ENCODE data around the gene MACIR. TPM values are rescaled to one million over a fixed set of nuclear protein-coding genes. Genes with fewer than 3 reads are reported as not detected.

MACIR gene
- total RNA-seq, 1 donor from 2014 or later: 5.5 TPM

GRCh38 chr5:103234239-103234975 lies 24.2 kb upstream of the MACIR start:
- H3K4me3 ChIP-seq: no peak overlapping the region
- no peak overlapping the region for H3K27ac ChIP-seq (replicated peaks)
- no peak for DNase-seq
- no peaks in the 10 kb centered on the region for H3K36me3 ChIP-seq
- intact Hi-C loops (cut with micrococcal nuclease): no loop called here
- no peaks in the 10 kb centered on the region for H3K27me3 ChIP-seq (ENCODE audit: low read depth)
- H3K9me3 ChIP-seq (replicated peaks): peaks cover 9% of the 10 kb centered on the region
- no peaks in the 10 kb centered on the region for H3K4me1 ChIP-seq
- no peak for TF ChIP-seq CTCF (IDR thresholded peaks at IDR 0.05; ENCODE audit: borderline replicate concordance)

GRCh38 chr5:103235891-103236290 lies 22.7 kb upstream of the MACIR start:
- no peaks in the 10 kb centered on the region for H3K27me3 ChIP-seq (ENCODE audit: low read depth)
- no peak overlapping the region for H3K4me3 ChIP-seq
- no peaks in the 10 kb centered on the region for H3K36me3 ChIP-seq
- no peaks in the 10 kb centered on the region for H3K4me1 ChIP-seq
- DNase-seq: no peak
- no peak overlapping the region for H3K27ac ChIP-seq (replicated peaks)
- TF ChIP-seq CTCF (IDR thresholded peaks at IDR 0.05; ENCODE audit: borderline replicate concordance): no peak
- intact Hi-C loops (cut with micrococcal nuclease): no loop called here
- H3K9me3 ChIP-seq (replicated peaks): peaks cover 18% of the 10 kb centered on the region

- Histone ChIP-seq H3K27ac (replicated peaks) (no peak overlapping the region), H3K4me1 (no peaks in the 10 kb centered on the region), H3K9me3 (replicated peaks) (peaks cover 18% of the 10 kb centered on the region), H3K27me3 (ENCODE audit: low read depth) (peaks cover 5% of the 10 kb centered on the region), H3K36me3 (no peaks in the 10 kb centered on the region), H3K4me3 (no peak overlapping the region)
- no peak for DNase-seq
- intact Hi-C loops (cut with micrococcal nuclease): no loop called here
- TF ChIP-seq CTCF (IDR thresholded peaks at IDR 0.05; ENCODE audit: borderline replicate concordance): no peak
These were observed 20.8 kb upstream of the MACIR start for GRCh38 chr5:103237778-103238177.

GRCh38 chr5:103243665-103244064 lies 14.9 kb upstream of the MACIR start:
- DNase-seq: no peak
- H3K4me3 ChIP-seq: no peak overlapping the region
- peaks cover 16% of the 10 kb centered on the region for H3K9me3 ChIP-seq (replicated peaks)
- no peaks in the 10 kb centered on the region for H3K36me3 ChIP-seq
- intact Hi-C loops (cut with micrococcal nuclease): no loop called here
- no peaks in the 10 kb centered on the region for H3K4me1 ChIP-seq
- TF ChIP-seq CTCF (IDR thresholded peaks at IDR 0.05; ENCODE audit: borderline replicate concordance): no peak
- H3K27me3 ChIP-seq (ENCODE audit: low read depth): peaks cover 12% of the 10 kb centered on the region
- H3K27ac ChIP-seq (replicated peaks): no peak overlapping the region

- Histone ChIP-seq H3K27ac (replicated peaks) (no peak overlapping the region), H3K9me3 (replicated peaks) (peaks cover 9% of the 10 kb centered on the region), H3K4me1 (no peaks in the 10 kb centered on the region), H3K4me3 (no peak overlapping the region), H3K36me3 (no peaks in the 10 kb centered on the region), H3K27me3 (ENCODE audit: low read depth) (peaks cover 12% of the 10 kb centered on the region)
- no peak for TF ChIP-seq CTCF (IDR thresholded peaks at IDR 0.05; ENCODE audit: borderline replicate concordance)
- intact Hi-C loops (cut with micrococcal nuclease): no loop called here
- DNase-seq: no peak
These were observed 14.2 kb upstream of the MACIR start for GRCh38 chr5:103244398-103244797.
